Uterus (tissue), 2 donors: ENCODE results near the gene C1QTNF3.

Experiments used
- POLR2A ChIP-seq, 2 donors: fragments of 450-650 bp; IDR thresholded peaks; one replicate each; pipeline ENCODE4 v1.6.1; 2016; ENCODE audit warnings: antibody characterized with exemption in 2 of 2, mild to moderate bottlenecking in 1 of 2, moderate library complexity in 1 of 2
- TF ChIP-seq, protein P1 (sequence below), 4 experiments: fragments of 200-600 bp in 2 of 4; fragments of 450-650 bp in 2 of 4; sonication (generic) in 2 of 4; IDR thresholded peaks; one replicate each; pipeline ENCODE4 v1.5.1; 2016 to 2019; ENCODE audit warnings: antibody characterized with exemption in 4 of 4, mild to moderate bottlenecking in 2 of 4, moderate library complexity in 1 of 4

DNA sequence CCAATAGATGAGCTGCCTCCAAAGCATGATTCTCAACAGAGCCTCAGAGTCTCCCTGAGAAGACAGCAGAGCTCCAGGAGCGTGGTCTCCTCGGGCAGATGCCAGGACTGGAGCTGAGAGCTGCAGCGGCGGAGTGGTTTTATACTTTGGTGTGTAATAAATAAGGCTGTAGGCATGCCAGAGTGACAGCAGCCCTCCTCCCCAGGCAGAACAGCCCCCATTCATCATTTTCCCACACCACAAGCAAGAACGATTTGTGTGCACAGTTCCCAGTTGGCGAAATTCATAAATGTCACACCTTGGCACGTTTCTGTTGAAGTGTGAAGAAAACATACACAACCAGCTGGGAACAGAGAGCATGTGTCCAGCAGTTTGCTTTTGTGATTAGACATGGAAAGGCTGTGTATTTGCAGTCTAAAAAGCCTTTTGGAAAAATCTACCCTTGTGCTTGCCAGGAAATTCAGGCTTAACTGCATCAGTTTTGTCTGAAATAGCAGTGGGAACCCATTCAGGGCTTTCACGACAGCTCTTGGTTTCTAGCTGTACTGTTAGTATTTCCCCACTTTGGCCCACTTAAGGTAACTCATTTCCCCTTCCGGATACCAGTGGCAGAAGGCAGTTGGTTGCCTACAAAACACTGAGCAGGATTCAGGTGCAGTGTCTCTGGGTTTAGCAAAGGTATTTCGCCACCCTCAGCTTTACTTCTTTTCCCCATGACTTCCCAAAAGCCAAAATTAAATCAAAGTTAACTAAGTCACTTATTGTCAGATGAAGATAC lies at the start of gene C1QTNF3:
- TF ChIP-seq, protein P1, sequence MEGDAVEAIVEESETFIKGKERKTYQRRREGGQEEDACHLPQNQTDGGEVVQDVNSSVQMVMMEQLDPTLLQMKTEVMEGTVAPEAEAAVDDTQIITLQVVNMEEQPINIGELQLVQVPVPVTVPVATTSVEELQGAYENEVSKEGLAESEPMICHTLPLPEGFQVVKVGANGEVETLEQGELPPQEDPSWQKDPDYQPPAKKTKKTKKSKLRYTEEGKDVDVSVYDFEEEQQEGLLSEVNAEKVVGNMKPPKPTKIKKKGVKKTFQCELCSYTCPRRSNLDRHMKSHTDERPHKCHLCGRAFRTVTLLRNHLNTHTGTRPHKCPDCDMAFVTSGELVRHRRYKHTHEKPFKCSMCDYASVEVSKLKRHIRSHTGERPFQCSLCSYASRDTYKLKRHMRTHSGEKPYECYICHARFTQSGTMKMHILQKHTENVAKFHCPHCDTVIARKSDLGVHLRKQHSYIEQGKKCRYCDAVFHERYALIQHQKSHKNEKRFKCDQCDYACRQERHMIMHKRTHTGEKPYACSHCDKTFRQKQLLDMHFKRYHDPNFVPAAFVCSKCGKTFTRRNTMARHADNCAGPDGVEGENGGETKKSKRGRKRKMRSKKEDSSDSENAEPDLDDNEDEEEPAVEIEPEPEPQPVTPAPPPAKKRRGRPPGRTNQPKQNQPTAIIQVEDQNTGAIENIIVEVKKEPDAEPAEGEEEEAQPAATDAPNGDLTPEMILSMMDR (IDR thresholded peaks at IDR 0.05) = no peak
- no peak for TF ChIP-seq POLR2A (IDR thresholded peaks at IDR 0.05)
